CD14-positive monocyte (primary cell): ENCODE data around the gene SLC35F4. TPM values are rescaled to one million over a fixed set of nuclear protein-coding genes. Genes with fewer than 3 reads are reported as not detected.

Experiments
- DNase-seq, 3 donors: peaks; one replicate each; pipeline ENCODE4 v3.0.0-alpha.2; 2011 to 2022
- H2AFZ ChIP-seq: 2 replicates; pipeline ENCODE4 v1.6.0; 2012; ENCODE audit warnings: mild to moderate bottlenecking, low read depth, low read length, inconsistent platforms; ENCODE audit not compliant: insufficient read depth, poor library complexity, severe bottlenecking
- H3K27ac ChIP-seq, 2 donors: 1 replicate in 1 of 2; 2 replicates in 1 of 2; pipeline ENCODE4 v1.5.1; 2012 to 2013; ENCODE audit warnings: low read length in 2 of 2, control low read depth in 1 of 2, inconsistent platforms in 1 of 2, low read depth in 1 of 2, mild to moderate bottlenecking in 1 of 2
- H3K27me3 ChIP-seq, 2 donors: one replicate each; pipeline versions ENCODE4 v1.6.0 to v1.6.1; 2011 to 2013; ENCODE audit warnings: low read length in 2 of 2; ENCODE audit not compliant: control insufficient read depth in 2 of 2, insufficient read depth in 2 of 2
- H3K36me3 ChIP-seq, 2 donors: replicated peaks in 1 of 2; 1 replicate in 1 of 2; 2 replicates in 1 of 2; pipeline versions ENCODE4 v1.5.1 to v1.6.1; 2012 to 2013; ENCODE audit warnings: low read length in 2 of 2, control low read depth in 1 of 2, inconsistent platforms in 1 of 2, mild to moderate bottlenecking in 1 of 2; ENCODE audit not compliant: insufficient read depth in 2 of 2, control insufficient read depth in 1 of 2
- H3K4me1 ChIP-seq, 2 donors: 1 replicate in 1 of 2; 2 replicates in 1 of 2; pipeline versions ENCODE4 v1.5.1 to v1.6.1; 2012 to 2013; ENCODE audit warnings: low read length in 2 of 2, control low read depth in 1 of 2, inconsistent platforms in 1 of 2, mild to moderate bottlenecking in 1 of 2, moderate library complexity in 1 of 2; ENCODE audit not compliant: insufficient read depth in 2 of 2, control insufficient read depth in 1 of 2
- H3K4me2 ChIP-seq: replicated peaks from 2 replicates; pipeline ENCODE3; 2012; ENCODE audit warnings: low read length, moderate library complexity, mild to moderate bottlenecking; ENCODE audit not compliant: poor library complexity, severe bottlenecking; ENCODE audit errors: extremely low read depth
- H3K4me3 ChIP-seq, 3 experiments: fragments of 200-600 bp in 1 of 3; sonication (generic) in 1 of 3; replicated peaks in 1 of 3; 1 replicate in 2 of 3; 2 replicates in 1 of 3; pipeline ENCODE4 v1.5.1; 2011 to 2013; ENCODE audit warnings: low read length in 3 of 3, mild to moderate bottlenecking in 3 of 3, control low read depth in 2 of 3, low read depth in 2 of 3, inconsistent platforms in 1 of 3, moderate library complexity in 1 of 3
- H3K79me2 ChIP-seq: 2 replicates; pipeline ENCODE4 v1.6.0; 2012; ENCODE audit warnings: mild to moderate bottlenecking, control low read depth, inconsistent platforms, low read length, moderate library complexity; ENCODE audit not compliant: insufficient read depth
- H3K9ac ChIP-seq: 2 replicates; pipeline ENCODE4 v1.6.0; 2017; ENCODE audit warnings: low read length, mild to moderate bottlenecking; ENCODE audit not compliant: insufficient read depth, poor library complexity, severe bottlenecking
- H3K9me3 ChIP-seq, 2 donors: replicated peaks in 1 of 2; 1 replicate in 1 of 2; 2 replicates in 1 of 2; pipeline versions ENCODE4 v1.5.1 to v1.6.1; 2012 to 2013; ENCODE audit warnings: low read length in 2 of 2, control low read depth in 1 of 2; ENCODE audit not compliant: control insufficient read depth in 1 of 2, insufficient read depth in 1 of 2
- H4K20me1 ChIP-seq: 2 replicates; pipeline ENCODE4 v1.6.0; 2012; ENCODE audit warnings: mild to moderate bottlenecking, low read length, control low read depth, moderate library complexity; ENCODE audit not compliant: insufficient read depth
- H3K27ac Mint-ChIP-seq, 7 donors: one replicate each; pipeline ENCODE4 v1.8.0; 2020; ENCODE audit warnings: mild to moderate bottlenecking in 7 of 7, mixed read lengths in 7 of 7, moderate library complexity in 6 of 7, inconsistent platforms in 2 of 7
- H3K27me3 Mint-ChIP-seq, 3 donors: one replicate each; pipeline ENCODE4 v1.8.0; 2021 to 2022; ENCODE audit warnings: low read depth in 3 of 3, mild to moderate bottlenecking in 3 of 3, mixed read lengths in 3 of 3, moderate library complexity in 3 of 3, inconsistent platforms in 1 of 3
- H3K36me3 Mint-ChIP-seq, 2 donors: one replicate each; pipeline ENCODE4 v1.8.0; 2020; ENCODE audit warnings: mixed read lengths in 2 of 2, inconsistent platforms in 1 of 2, mild to moderate bottlenecking in 1 of 2
- H3K4me1 Mint-ChIP-seq: one replicate; pipeline ENCODE4 v1.8.0; 2020; ENCODE audit warnings: mild to moderate bottlenecking, mixed read lengths
- H3K4me3 Mint-ChIP-seq, 2 donors: one replicate each; pipeline ENCODE4 v1.8.0; 2020; ENCODE audit warnings: mild to moderate bottlenecking in 2 of 2, mixed read lengths in 2 of 2, moderate library complexity in 1 of 2
- H3K9me3 Mint-ChIP-seq, 7 donors: one replicate each; pipeline ENCODE4 v1.8.0; 2020 to 2022; ENCODE audit warnings: mixed read lengths in 7 of 7, mild to moderate bottlenecking in 6 of 7, moderate library complexity in 6 of 7, inconsistent platforms in 2 of 7
- CTCF ChIP-seq: fragments of 200-600 bp; IDR thresholded peaks from one replicate; pipeline ENCODE4 v1.8.0; 2022; ENCODE audit warnings: antibody characterized with exemption, mild to moderate bottlenecking
- WGBS: methylation state at CpG from one replicate; pipeline ENCODE4 v1.1.5; 2013; ENCODE audit warnings: missing lambda C conversion rate; ENCODE audit not compliant: insufficient coverage; 5-methylcytosine and 5-hydroxymethylcytosine counted together
- intact Hi-C, 2 donors: fragments of 100-400 bp; cut with micrococcal nuclease; formaldehyde crosslinking; loops; one replicate each; pipeline versions ENCODE4 v1.15.0 to v1.15.1; 2023
- polyA plus RNA-seq, 3 donors: library from polyadenylated mRNA; depleted of rRNA in 1 of 3; unstranded in 2 of 3; stranded (reverse) in 1 of 3; fragments of 300-500 nt in 2 of 3; fragments of >200 nt in 1 of 3; fragmentation: Illumina TruSeq in 2 of 3; gene quantifications; 1 replicate in 2 of 3; 2 replicates in 1 of 3; pipeline ENCODE4 v1.2.3, GENCODE V29; 2012 to 2021

SLC35F4 gene
- polyA plus RNA-seq, 3 donors: not detected

DNA sequence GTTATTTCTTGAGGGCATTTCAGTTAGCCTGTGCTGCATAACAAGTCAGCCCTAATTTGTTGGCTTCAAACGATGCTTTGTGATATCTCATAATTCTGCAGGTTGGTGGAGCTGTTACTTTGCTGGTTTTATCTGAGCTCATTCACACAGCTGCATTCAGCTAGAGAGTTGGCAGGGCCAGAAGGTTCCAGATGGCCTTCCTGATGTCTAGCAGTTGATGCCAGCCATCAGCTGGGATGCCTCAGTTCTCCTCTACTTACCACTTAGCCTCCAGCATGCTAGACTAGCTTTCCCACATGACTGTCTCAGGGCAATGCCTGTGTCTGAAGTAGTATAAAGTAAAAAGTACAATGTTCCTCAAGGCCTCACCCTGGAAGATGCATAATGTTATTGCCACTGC lies 130.6 kb downstream of the SLC35F4 start:
- Histone ChIP-seq H3K4me2 (no peak overlapping the region), H3K9ac (no peak overlapping the region)
- no peaks in the 10 kb centered on the region for H3K27me3 Mint-ChIP-seq

GRCh38 chr14:57732463-57733285 lies 133.2 kb downstream of the SLC35F4 start:
- Histone ChIP-seq H3K4me2 (no peak overlapping the region), H2AFZ (no peak overlapping the region), H3K4me1 (no peaks in the 10 kb centered on the region), H3K36me3 (no peaks in the 10 kb centered on the region), H3K4me3 (no peak overlapping the region), H3K27ac (no peak overlapping the region), H3K9me3 (peaks cover 0 to 9% of the 10 kb centered on the region in 2 donors), H3K79me2 (no peaks in the 10 kb centered on the region), H3K27me3 (no peaks in the 10 kb centered on the region), H3K9ac (no peak overlapping the region), H4K20me1 (no peaks in the 10 kb centered on the region)
- Mint-ChIP-seq H3K27me3 (no peaks in the 10 kb centered on the region), H3K36me3 (no peaks in the 10 kb centered on the region), H3K9me3 (peaks cover 0 to 5% (median 3%) of the 10 kb centered on the region in 7 donors), H3K4me1 (no peaks in the 10 kb centered on the region), H3K4me3 (no peak overlapping the region), H3K27ac (no peak overlapping the region)
- intact Hi-C loops: no loop called here
- WGBS: no CpG with 5 or more reads among the region's 3 CpGs
- DNase-seq: no peak
- no peak for TF ChIP-seq CTCF

More for the DNA sequence above, 130.6 kb downstream of the SLC35F4 start:
- H3K36me3 ChIP-seq: no peaks in the 10 kb centered on the region
- no peaks in the 10 kb centered on the region for H3K79me2 ChIP-seq
- H3K9me3 ChIP-seq: no peaks in the 10 kb centered on the region
- Mint-ChIP-seq H3K9me3 (peaks cover 0 to 5% (median 0%) of the 10 kb centered on the region in 7 donors), H3K27ac (no peak overlapping the region), H3K36me3 (no peaks in the 10 kb centered on the region), H3K4me1 (no peaks in the 10 kb centered on the region), H3K4me3 (no peak overlapping the region)
- no peaks in the 10 kb centered on the region for H3K27me3 ChIP-seq
- H4K20me1 ChIP-seq: no peaks in the 10 kb centered on the region
- intact Hi-C loops: no loop called here
- no peak overlapping the region for H3K27ac ChIP-seq
- TF ChIP-seq CTCF: no peak
- no peak overlapping the region for H2AFZ ChIP-seq
- H3K4me3 ChIP-seq: no peak overlapping the region
- no peaks in the 10 kb centered on the region for H3K4me1 ChIP-seq
- no peak for DNase-seq
- WGBS: 80% methylated on average over 1 of the region's 1 CpG
